Brain microvascular endothelial cell (primary cell): ENCODE data around the gene ARHGEF7.
"Not testable (repeated sequence)": the region's sequence is repeated elsewhere in the genome, so short reads cannot be mapped to it uniquely, and the experiment has no call there.

Experiments
- DNase-seq: peaks from one replicate; pipeline ENCODE4 v3.0.0-alpha.2; 2020
- H3K27ac ChIP-seq: fragments of 250-450 bp; sonication (Bioruptor Pico); 2 replicates; pipeline ENCODE4 v1.5.1; 2020; ENCODE audit warnings: mild to moderate bottlenecking, moderate library complexity
- H3K27me3 ChIP-seq: fragments of 250-450 bp; sonication (Bioruptor Pico); replicated peaks from 2 replicates; pipeline ENCODE4 v1.5.1; 2020; ENCODE audit warnings: mild to moderate bottlenecking
- H3K36me3 ChIP-seq: fragments of 250-450 bp; sonication (Bioruptor Pico); replicated peaks from 2 replicates; pipeline ENCODE4 v1.5.1; 2020; ENCODE audit warnings: mild to moderate bottlenecking
- H3K4me3 ChIP-seq: 2 replicates; pipeline ENCODE4 v1.5.1; 2011; ENCODE audit warnings: low read depth, mild to moderate bottlenecking, control low read depth, low read length, moderate library complexity
- CTCF ChIP-seq: IDR thresholded peaks from 2 replicates; pipeline ENCODE4 v1.5.1; 2011; ENCODE audit warnings: low read depth, mild to moderate bottlenecking, moderate library complexity, low read length, control low read depth, inconsistent platforms; ENCODE audit errors: missing control alignments
- in situ Hi-C: cut with HindIII; loops from 2 replicates; pipeline ENCODE4 v1.10.0; 2017; ENCODE audit warnings: low sequenced_read_pairs, low pct_ligation_motif_present

Gene ARHGEF7

GRCh38 chr13:111183087-111183645 lies 68.1 kb downstream of the ARHGEF7 start:
- no peak for TF ChIP-seq CTCF
- H3K36me3 ChIP-seq = no peaks in the 10 kb centered on the region
- DNase-seq = no peak
- H3K4me3 ChIP-seq = no peak overlapping the region
- no peak overlapping the region for H3K27ac ChIP-seq
- H3K27me3 ChIP-seq = no peaks in the 10 kb centered on the region
- in situ Hi-C loops = no loop called here

GRCh38 chr13:111183959-111184358 lies 68.8 kb downstream of the ARHGEF7 start:
- Histone ChIP-seq H3K36me3 (no peaks in the 10 kb centered on the region), H3K27ac (peak overlapping the region; percentile 48), H3K4me3 (no peak overlapping the region), H3K27me3 (no peaks in the 10 kb centered on the region)
- TF ChIP-seq CTCF = no peak
- DNase-seq = no peak
- in situ Hi-C loops = no loop called here

DNA sequence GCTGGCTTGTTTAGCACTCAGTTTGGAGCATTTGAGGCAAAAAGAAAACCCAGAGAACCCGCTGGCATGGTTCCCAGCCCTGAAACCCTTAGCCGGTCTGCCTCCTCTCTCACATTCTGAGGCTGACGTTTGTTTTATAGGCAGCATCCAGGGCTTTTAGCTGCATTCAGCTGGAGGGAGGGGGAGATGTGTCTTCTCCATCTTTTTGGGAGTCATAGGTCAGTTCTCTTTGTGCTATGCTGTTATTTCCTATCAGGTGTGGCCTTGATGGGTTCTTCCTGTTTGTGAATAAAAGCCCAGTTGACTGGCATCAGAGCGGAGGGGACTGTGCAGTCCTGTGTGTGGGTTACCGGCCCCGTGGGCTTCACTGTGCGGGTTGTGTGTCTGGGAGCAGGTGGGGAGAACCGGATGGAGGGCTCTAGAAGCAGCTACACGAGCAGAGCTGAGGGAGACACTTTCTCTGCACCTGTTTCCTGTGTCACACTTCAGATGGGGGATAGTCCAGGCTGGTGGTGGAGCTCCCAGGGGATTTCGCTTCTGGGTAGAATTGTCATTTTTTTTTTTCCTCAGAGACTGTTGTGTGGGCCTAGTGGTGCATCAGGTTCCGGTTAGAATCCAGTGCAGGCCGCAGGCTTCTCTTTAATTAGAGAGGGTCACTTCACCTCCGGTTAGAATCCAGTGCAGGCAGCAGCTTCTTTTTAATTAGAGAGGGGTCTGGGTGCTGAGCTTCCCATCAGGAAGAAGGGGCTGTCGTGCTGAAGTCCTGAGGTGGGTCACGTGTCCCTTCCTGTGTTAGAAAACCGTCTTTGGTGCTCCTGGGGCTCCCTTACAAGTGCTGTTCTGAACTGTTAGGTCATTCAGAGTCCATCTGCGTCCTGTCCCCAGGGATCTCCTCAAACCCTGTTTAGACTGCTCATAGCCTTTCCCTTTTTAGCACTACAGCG lies 69.6 kb downstream of the ARHGEF7 start:
- peak; percentile 68 for DNase-seq
- Histone ChIP-seq H3K27me3 (no peaks in the 10 kb centered on the region), H3K4me3 (no peak overlapping the region), H3K36me3 (no peaks in the 10 kb centered on the region), H3K27ac (peak overlapping the region; percentile 48)
- TF ChIP-seq CTCF = no peak
- in situ Hi-C loops = no loop called here

DNA sequence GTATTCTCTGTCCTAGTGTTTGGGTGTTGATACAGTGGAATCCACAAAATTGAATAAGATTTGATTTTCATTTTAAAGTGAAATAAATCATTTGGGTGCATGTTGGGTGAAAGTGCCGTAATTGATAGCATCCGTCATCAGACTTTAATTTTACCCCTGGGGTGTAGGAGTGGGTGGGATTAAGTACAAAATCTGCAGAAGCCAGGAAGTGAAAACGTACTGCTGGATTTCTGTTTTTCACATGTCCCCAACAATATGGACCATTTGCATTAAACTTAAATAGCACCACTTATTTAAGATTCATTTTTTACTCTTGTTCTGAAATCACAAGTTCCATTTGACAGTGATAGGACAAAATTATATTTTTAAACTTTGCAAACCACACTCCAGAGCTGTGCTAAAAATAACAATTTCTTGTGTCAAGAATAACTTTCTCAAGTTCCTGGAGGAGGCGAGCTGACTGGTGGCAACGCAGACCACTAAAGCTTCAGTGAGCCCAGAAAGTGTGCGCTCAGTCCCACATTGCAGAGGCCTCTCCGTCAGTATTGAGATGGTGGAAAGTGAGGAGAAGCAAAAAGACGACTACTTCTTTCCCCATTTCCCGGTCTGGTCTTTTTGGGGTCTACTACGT lies 71.3 kb downstream of the ARHGEF7 start:
- H3K27ac ChIP-seq = peak overlapping the region; percentile 48
- no peaks in the 10 kb centered on the region for H3K36me3 ChIP-seq
- no peak overlapping the region for H3K4me3 ChIP-seq
- DNase-seq = no peak
- TF ChIP-seq CTCF = no peak
- no peaks in the 10 kb centered on the region for H3K27me3 ChIP-seq
- in situ Hi-C loops = no loop called here

DNA sequence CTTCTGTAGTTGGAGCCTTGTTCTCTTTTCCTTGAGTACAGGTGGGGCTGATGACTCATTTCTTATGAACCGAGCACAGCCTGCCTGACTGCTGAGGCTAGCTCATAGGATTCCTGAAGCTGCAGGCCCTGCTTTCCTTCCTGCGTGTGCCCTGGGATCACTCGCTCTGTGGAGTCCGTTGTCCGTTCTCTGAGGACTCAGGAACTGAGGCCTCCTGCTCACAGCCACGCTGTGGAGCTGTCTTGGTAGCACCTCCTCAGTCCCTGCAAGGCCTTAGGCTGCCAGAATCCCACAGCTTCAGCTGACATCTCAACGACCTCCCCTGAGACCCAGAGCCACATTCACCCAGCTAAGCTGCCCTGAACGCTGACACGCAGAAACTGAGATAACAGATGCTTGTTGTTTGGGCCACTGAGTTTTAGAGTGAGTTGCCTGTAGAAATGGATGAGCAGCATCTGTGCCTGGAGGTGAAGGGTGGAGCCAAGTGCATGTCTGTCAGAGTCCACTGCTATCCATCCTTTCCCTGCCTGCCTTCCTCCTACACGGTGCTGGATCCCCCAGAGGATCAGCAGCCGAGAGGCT lies 72.9 kb downstream of the ARHGEF7 start:
- in situ Hi-C loops = no loop called here
- Histone ChIP-seq H3K27ac (peak overlapping the region; percentile 32), H3K36me3 (no peaks in the 10 kb centered on the region), H3K27me3 (no peaks in the 10 kb centered on the region), H3K4me3 (no peak overlapping the region)
- DNase-seq = no peak
- no peak for TF ChIP-seq CTCF

DNA sequence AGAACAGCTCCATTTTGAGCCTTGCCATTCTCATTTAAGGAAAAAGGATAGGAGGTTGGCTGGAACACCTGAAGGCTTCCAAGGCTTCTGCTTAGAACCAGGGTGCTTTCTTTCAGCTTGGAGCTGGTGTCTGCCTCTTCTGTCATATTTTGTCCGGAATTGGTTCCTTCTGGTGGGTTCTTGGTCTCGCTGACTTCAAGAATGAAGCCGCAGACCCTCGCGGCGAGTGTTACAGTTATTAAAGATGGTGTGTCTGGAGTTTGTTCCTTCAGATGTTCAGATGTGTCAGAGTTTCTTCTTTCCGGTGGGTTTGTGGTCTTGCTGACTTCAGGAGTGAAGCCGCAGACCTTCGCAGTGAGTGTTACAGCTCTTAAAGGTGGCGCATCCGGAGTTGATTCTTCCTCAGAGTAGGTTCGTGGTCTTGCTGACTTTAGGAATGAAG lies 74.0 kb downstream of the ARHGEF7 start:
- H3K4me3 ChIP-seq, DNase-seq, H3K27me3 ChIP-seq, in situ Hi-C loops, H3K27ac ChIP-seq, H3K36me3 ChIP-seq: not testable (repeated sequence)

GRCh38 chr13:111189516-111189915 lies 74.4 kb downstream of the ARHGEF7 start:
- H3K4me3 ChIP-seq, H3K27me3 ChIP-seq, H3K27ac ChIP-seq, DNase-seq, in situ Hi-C loops, H3K36me3 ChIP-seq: not testable (repeated sequence)

GRCh38 chr13:111193223-111193622 lies 78.1 kb downstream of the ARHGEF7 start:
- H3K36me3 ChIP-seq, DNase-seq, H3K4me3 ChIP-seq, H3K27me3 ChIP-seq, in situ Hi-C loops, H3K27ac ChIP-seq: not testable (repeated sequence)

DNA sequence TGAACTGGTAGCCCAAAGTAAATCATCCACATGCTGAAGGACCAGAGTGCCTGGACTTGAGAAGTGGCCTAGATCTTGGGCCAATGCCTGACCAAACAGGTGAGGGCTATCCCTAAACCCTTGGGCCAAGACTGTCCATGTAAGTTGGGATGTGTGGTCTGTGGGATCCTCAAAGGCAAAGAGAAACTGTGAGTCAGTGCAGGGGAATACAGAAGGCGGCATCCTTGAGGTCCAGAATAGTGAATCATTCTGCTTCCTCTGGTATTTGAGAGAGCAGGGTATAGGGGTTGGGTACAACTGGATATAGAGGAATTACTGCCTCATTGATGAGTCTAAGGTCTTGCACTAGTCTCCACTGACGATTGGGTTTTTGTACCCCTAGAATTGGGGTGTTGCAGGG lies 79.5 kb downstream of the ARHGEF7 start:
- H3K27ac ChIP-seq = peak overlapping the region; percentile 48
- in situ Hi-C loops, H3K27me3 ChIP-seq, H3K4me3 ChIP-seq, H3K36me3 ChIP-seq: not testable (repeated sequence)
- peak; percentile 85 for DNase-seq
